HCT116 (cell line): ENCODE measurements around the gene ARNT2.

Experiments used
- SIN3A ChIP-seq: IDR thresholded peaks from 2 replicates; pipeline ENCODE4 v1.6.1; 2012; ENCODE audit warnings: low read depth
- YY1 ChIP-seq: IDR thresholded peaks from 2 replicates; pipeline ENCODE4 v1.6.1; 2011; ENCODE audit warnings: low read length, low read depth, moderate library complexity, mild to moderate bottlenecking; ENCODE audit not compliant: insufficient replicate concordance; ENCODE audit errors: extremely low read depth

DNA sequence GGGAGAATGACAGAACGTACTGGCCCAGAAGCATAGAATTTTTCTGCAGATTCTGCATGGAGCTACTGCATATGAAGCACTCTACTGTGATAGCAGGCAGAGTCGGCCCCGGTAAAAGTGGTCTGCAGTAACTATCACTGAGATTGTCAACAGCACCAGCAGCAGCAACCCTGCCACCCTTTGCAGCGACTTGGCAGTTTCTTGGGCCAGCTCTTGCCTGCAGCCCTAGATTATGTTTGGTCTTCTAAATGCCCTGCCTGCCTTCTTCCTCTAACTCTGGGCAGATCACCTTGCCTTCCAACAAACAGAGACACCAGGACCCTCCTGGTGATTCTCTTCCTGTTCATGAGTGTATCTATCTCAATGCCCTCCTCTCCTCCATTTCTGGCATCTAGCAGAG lies 161.8 kb downstream of the ARNT2 start:
- TF ChIP-seq YY1 (no peak), SIN3A (no peak)
